ENCODE measurements around the gene FAM120C.

DNA sequence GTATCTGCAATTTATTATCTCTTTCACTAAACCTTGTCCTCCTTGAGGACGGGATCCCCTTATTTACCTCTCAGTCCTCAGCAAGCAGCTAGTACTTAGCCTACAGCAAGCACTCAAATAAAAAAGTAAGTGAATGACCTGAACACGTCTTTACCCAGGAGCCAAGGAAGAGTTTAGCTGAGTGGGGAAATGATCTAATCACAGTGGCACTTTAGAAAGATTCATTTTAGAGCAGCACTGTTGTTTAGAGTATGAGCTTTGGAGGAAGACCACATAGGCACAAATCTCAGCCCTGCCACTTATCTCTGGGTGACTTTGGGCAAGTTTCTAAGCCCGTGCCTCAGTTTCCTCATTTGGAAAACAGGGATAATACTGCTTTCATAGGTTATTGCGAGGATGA is 2.7 kb downstream of the FAM120C start:
- TF ChIP-seq POLR2A (IDR thresholded peaks at IDR 0.05) (no peak), EP300 (IDR thresholded peaks at IDR 0.05) (no peak)
- TF ChIP-seq, protein P1, sequence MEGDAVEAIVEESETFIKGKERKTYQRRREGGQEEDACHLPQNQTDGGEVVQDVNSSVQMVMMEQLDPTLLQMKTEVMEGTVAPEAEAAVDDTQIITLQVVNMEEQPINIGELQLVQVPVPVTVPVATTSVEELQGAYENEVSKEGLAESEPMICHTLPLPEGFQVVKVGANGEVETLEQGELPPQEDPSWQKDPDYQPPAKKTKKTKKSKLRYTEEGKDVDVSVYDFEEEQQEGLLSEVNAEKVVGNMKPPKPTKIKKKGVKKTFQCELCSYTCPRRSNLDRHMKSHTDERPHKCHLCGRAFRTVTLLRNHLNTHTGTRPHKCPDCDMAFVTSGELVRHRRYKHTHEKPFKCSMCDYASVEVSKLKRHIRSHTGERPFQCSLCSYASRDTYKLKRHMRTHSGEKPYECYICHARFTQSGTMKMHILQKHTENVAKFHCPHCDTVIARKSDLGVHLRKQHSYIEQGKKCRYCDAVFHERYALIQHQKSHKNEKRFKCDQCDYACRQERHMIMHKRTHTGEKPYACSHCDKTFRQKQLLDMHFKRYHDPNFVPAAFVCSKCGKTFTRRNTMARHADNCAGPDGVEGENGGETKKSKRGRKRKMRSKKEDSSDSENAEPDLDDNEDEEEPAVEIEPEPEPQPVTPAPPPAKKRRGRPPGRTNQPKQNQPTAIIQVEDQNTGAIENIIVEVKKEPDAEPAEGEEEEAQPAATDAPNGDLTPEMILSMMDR (IDR thresholded peaks at IDR 0.05): no peak
